GM18868 (cell line): ENCODE measurements around the gene ZW10.
"Not testable (repeated sequence)": the region's sequence is repeated elsewhere in the genome, so short reads cannot be mapped to it uniquely, and the experiment has no call there.

ENCODE experiments used
- ATAC-seq: cut with Tn5 transposase; IDR thresholded peaks from one replicate; pipeline ENCODE4 v1.9.1; 2021; ENCODE audit warnings: mild to moderate bottlenecking, moderate library complexity; ENCODE audit not compliant: unreplicated experiment

ZW10 gene

GRCh38 chr11:113705871-113706655 lies 67.4 kb downstream of the ZW10 start, which contains the start of gene TMPRSS5:
Gene TMPRSS5 (minus strand): TSS chr11:113706308. CDS start chr11:113706224, 84 bp downstream.
- no peak for ATAC-seq

- not testable (repeated sequence) for ATAC-seq
These were observed 69.9 kb downstream of the ZW10 start for GRCh38 chr11:113703551-113703950.

DNA sequence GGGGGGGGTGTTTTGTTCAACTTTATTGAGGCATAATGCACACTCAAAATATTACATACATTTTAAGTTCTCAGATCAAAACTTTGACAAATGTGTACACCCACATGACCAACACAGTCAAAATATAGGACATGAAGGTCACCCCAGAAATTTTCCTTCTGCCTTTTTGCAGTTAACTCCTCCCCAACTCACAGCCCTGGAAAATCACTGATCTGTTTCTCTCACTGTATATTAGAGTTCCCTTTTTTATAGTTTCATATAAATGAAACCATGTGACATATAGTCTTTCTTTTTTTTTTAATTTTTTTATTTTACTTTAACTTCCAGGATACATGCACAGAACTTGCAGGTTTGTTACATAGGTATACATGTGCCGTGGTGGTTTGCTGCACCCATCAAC lies 72.0 kb downstream of the ZW10 start:
- ATAC-seq, result no peak

- no peak for ATAC-seq
These were observed 75.0 kb downstream of the ZW10 start for GRCh38 chr11:113698515-113698914.

GRCh38 chr11:113697756-113698407 lies 75.6 kb downstream of the ZW10 start:
- ATAC-seq, result no peak

GRCh38 chr11:113697111-113697510 lies 76.4 kb downstream of the ZW10 start:
- no peak for ATAC-seq

GRCh38 chr11:113695207-113695606 lies 78.3 kb downstream of the ZW10 start:
- ATAC-seq, result no peak

DNA sequence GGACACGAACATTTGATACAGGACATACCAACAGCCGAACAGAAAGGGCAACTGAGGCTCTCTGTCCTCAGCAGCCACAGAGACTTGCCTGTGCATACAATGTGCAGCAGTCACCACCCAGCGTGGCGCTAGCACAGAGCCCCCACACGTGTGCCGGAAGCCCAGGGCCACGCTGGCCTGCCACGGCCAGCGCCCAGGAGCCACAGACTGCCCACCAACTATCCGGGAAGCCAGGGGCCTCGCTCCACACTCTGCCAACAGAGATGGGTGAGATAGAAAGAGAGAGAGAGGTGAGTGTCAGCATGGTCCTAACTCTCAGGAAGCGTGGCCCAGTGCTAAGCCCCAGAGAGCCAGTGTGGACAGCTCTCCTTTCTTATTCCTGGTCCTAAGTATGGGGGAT lies 79.1 kb downstream of the ZW10 start:
- ATAC-seq, result no peak

GRCh38 chr11:113693030-113693429 lies 80.5 kb downstream of the ZW10 start:
- ATAC-seq, result no peak

- no peak for ATAC-seq
These were observed 82.6 kb downstream of the ZW10 start for GRCh38 chr11:113690619-113691569.

DNA sequence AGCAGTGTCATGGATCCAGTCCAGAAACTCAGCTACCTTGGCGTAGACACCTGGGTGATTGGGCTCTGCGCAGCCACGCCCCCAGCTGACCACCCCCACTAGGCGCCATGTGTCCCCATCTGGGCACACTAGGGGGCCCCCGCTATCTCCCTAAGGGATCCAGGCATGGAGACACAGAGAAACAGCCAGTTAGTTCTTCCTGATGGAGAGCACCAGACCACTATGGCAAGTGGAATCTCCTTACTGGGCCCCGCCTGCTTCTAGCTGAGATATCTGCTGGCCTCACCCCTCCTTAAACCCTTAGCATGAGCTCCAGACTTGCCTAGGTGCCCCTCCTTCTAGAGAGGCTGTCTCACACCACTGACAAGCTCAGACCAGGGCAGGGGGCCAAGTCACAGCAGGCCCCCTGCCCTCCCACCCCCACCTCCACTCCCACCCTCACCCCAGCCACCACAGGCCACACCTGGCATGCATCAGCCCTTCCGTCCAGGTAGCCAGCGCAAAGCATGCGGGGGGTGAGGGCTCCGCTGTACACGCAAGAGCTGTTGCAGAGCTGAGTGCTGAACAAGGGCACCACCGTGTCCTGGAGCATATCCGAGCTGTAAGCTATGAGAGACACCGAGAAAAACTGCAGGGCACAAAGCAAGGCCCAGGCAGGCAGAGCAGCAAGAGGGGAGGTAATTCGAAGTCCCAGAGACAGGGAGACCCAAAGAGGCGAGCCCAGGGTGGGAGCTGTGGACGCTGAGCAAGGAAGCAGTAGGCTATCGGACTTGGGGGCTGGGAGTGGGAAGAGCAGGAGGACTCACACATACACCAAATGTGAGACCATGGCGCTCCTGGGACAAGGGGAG lies 83.5 kb downstream of the ZW10 start:
- no peak for ATAC-seq

DNA sequence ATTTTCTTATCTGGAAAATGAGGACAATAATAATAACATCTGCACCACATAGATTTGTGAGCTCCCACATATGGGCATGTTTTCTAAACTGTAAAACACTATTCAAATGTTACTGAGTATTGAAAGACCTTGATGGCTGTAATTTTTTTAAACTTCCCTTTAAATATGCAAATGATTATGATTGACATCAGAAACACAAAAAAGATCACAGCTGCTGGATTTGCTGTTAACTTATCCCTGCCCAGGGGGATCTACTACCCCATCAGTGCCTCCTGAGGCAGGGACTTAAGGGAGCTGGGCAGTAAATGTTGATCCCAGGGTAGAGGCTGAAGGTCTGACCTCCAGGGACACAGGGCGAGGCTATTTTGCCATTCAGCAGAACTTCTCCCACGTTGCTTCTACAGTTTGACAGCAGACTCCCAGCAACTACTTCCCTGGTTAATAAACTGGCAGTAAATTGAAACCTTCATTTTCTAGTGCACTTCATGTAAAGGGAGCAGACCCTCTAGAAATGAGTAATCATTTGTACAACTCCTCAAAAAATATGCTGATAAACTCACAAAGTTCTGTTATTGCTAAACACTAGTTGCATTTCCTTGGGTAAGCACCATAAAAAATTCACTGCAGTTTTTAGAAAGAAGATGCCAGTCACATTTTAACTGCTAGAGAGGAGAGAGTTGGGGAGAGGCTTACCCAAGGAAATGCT lies 87.7 kb downstream of the ZW10 start:
- ATAC-seq, result no peak

- no peak for ATAC-seq
These were observed 89.0 kb downstream of the ZW10 start for GRCh38 chr11:113684496-113684895.

- ATAC-seq, result no peak
These were observed 89.9 kb downstream of the ZW10 start for GRCh38 chr11:113683481-113684046.
